GM23248 (cell line): ENCODE measurements around the gene PSMG4.

Source experiments
- EZH2 ChIP-seq: fragments of 200-600 bp; sonication (generic); IDR thresholded peaks from 2 replicates; pipeline ENCODE4 v1.6.1; 2018; ENCODE audit warnings: antibody characterized with exemption, mild to moderate bottlenecking; ENCODE audit not compliant: insufficient read depth, poor library complexity, severe bottlenecking
- EZH2phosphoT487 ChIP-seq: fragments of 200-600 bp; sonication (generic); IDR thresholded peaks from 2 replicates; pipeline ENCODE4 v1.6.1; 2018; ENCODE audit warnings: antibody characterized with exemption, moderate library complexity, mild to moderate bottlenecking, low read depth; ENCODE audit not compliant: insufficient read depth

GRCh38 chr6:3270258-3270657 is 11.5 kb downstream of the PSMG4 start:
- TF ChIP-seq EZH2 = no peak
- no peak for TF ChIP-seq EZH2phosphoT487
